ENCODE measurements around the gene TRPM8.
A peak's percentile ranks its signal among the peaks of the same experiment; 100 is the strongest.

The TRPM8 gene

GRCh38 chr2:233979748-233980147 lies 62.6 kb downstream of the TRPM8 start:
- TF ChIP-seq CTCF (IDR thresholded peaks at IDR 0.05; ENCODE audit: low read depth, low read length, missing control alignments) = no peak
- DNase-seq (ENCODE audit: extremely low read depth, low read depth) = no peak
- no peak overlapping the region for H3K4me3 ChIP-seq (replicated peaks; ENCODE audit: low read depth, low read length)

- no peak for DNase-seq (ENCODE audit: extremely low read depth, low read depth)
- TF ChIP-seq CTCF (IDR thresholded peaks at IDR 0.05; ENCODE audit: low read depth, low read length, missing control alignments) = no peak
- H3K4me3 ChIP-seq (replicated peaks; ENCODE audit: low read depth, low read length) = no peak overlapping the region
These were observed 63.9 kb downstream of the TRPM8 start for GRCh38 chr2:233980955-233981561.

- no peak overlapping the region for H3K4me3 ChIP-seq (replicated peaks; ENCODE audit: low read depth, low read length)
- no peak for DNase-seq (ENCODE audit: extremely low read depth, low read depth)
- no peak for TF ChIP-seq CTCF (IDR thresholded peaks at IDR 0.05; ENCODE audit: low read depth, low read length, missing control alignments)
These were observed 64.6 kb downstream of the TRPM8 start for GRCh38 chr2:233981574-233982420.

GRCh38 chr2:233982421-233983121 lies 65.4 kb downstream of the TRPM8 start:
- peak; percentile 75 for DNase-seq (ENCODE audit: extremely low read depth, low read depth)
- no peak for TF ChIP-seq CTCF (IDR thresholded peaks at IDR 0.05; ENCODE audit: low read depth, low read length, missing control alignments)
- H3K4me3 ChIP-seq (replicated peaks; ENCODE audit: low read depth, low read length) = no peak overlapping the region

- TF ChIP-seq CTCF (IDR thresholded peaks at IDR 0.05; ENCODE audit: low read depth, low read length, missing control alignments) = no peak
These were observed 66.3 kb downstream of the TRPM8 start for GRCh38 chr2:233983445-233983844.

GRCh38 chr2:233988581-233988980 lies 71.4 kb downstream of the TRPM8 start:
- DNase-seq (ENCODE audit: extremely low read depth, low read depth) = no peak
- TF ChIP-seq CTCF (IDR thresholded peaks at IDR 0.05; ENCODE audit: low read depth, low read length, missing control alignments) = no peak
- no peak overlapping the region for H3K4me3 ChIP-seq (replicated peaks; ENCODE audit: low read depth, low read length)

More at GRCh38 chr2:233983445-233983844, 66.3 kb downstream of the TRPM8 start:
- H3K4me3 ChIP-seq (replicated peaks; ENCODE audit: low read depth, low read length) = no peak overlapping the region
- no peak for DNase-seq (ENCODE audit: extremely low read depth, low read depth)
